Measurements from ENCODE around the gene SERINC2.
"Not testable (repeated sequence)": the region's sequence is repeated elsewhere in the genome, so short reads cannot be mapped to it uniquely, and the experiment has no call there.

GRCh38 chr1:31472314-31472651, 59.3 kb downstream of the SERINC2 start:
- TF ChIP-seq ATF3 (IDR thresholded peaks at IDR 0.05); CTCF (IDR thresholded peaks at IDR 0.05; ENCODE audit: low read depth, low read length, missing input control); GABPA (IDR thresholded peaks at IDR 0.05 in 1 of 2, conservative IDR thresholded peaks at IDR 0.05 in 1 of 2); REST (IDR thresholded peaks at IDR 0.05); MAX (IDR thresholded peaks at IDR 0.05); TAF1 (conservative IDR thresholded peaks at IDR 0.05); RAD21 (IDR thresholded peaks at IDR 0.05); YY1 (IDR thresholded peaks at IDR 0.05); ZBTB33 (IDR thresholded peaks at IDR 0.05); JUND (IDR thresholded peaks at IDR 0.05); RXRA (IDR thresholded peaks at IDR 0.05): not testable (repeated sequence)

All from liver (tissue), 3 donors.